GM19193 (cell line): Measurements from ENCODE around the gene RTN4.

Experiments
- POLR2A ChIP-seq: IDR thresholded peaks from 4 replicates; pipeline ENCODE4 v1.6.1; 2011; ENCODE audit not compliant: insufficient read depth, insufficient read length; ENCODE audit errors: extremely low read depth

The RTN4 gene

GRCh38 chr2:55080204-55080738 lies 30.0 kb upstream of the RTN4 start:
- TF ChIP-seq POLR2A = no peak

- TF ChIP-seq POLR2A = no peak
These were observed 28.7 kb upstream of the RTN4 start for GRCh38 chr2:55078956-55079355.

- TF ChIP-seq POLR2A = no peak
These were observed 26.5 kb upstream of the RTN4 start for GRCh38 chr2:55076721-55077120.

GRCh38 chr2:55073000-55073983 lies 23.0 kb upstream of the RTN4 start:
- TF ChIP-seq POLR2A = no peak

GRCh38 chr2:55063713-55064323 lies 13.6 kb upstream of the RTN4 start:
- TF ChIP-seq POLR2A = no peak

- no peak for TF ChIP-seq POLR2A
These were observed 13.0 kb upstream of the RTN4 start for GRCh38 chr2:55063226-55063625.

- no peak for TF ChIP-seq POLR2A
These were observed 12.5 kb upstream of the RTN4 start for GRCh38 chr2:55062754-55063153.

GRCh38 chr2:55061523-55062344 lies 11.5 kb upstream of the RTN4 start:
- no peak for TF ChIP-seq POLR2A

- TF ChIP-seq POLR2A = no peak
These were observed 9.5 kb upstream of the RTN4 start for GRCh38 chr2:55059793-55060192.

- TF ChIP-seq POLR2A = no peak
These were observed 7.2 kb upstream of the RTN4 start for GRCh38 chr2:55057474-55057873.

GRCh38 chr2:55056024-55056521 lies 5.8 kb upstream of the RTN4 start:
- TF ChIP-seq POLR2A = no peak

- no peak for TF ChIP-seq POLR2A
These were observed 4.0 kb upstream of the RTN4 start for GRCh38 chr2:55054106-55054875.

- no peak for TF ChIP-seq POLR2A
These were observed 2.1 kb upstream of the RTN4 start for GRCh38 chr2:55052129-55053061.
